GM12801 (cell line): ENCODE measurements around the gene ARGLU1.

Experiments used
- CTCF ChIP-seq: IDR thresholded peaks from one replicate; pipeline ENCODE4 v1.5.1; 2011; ENCODE audit warnings: control low read depth; ENCODE audit not compliant: insufficient read length; ENCODE audit errors: extremely low read depth

The ARGLU1 gene

DNA sequence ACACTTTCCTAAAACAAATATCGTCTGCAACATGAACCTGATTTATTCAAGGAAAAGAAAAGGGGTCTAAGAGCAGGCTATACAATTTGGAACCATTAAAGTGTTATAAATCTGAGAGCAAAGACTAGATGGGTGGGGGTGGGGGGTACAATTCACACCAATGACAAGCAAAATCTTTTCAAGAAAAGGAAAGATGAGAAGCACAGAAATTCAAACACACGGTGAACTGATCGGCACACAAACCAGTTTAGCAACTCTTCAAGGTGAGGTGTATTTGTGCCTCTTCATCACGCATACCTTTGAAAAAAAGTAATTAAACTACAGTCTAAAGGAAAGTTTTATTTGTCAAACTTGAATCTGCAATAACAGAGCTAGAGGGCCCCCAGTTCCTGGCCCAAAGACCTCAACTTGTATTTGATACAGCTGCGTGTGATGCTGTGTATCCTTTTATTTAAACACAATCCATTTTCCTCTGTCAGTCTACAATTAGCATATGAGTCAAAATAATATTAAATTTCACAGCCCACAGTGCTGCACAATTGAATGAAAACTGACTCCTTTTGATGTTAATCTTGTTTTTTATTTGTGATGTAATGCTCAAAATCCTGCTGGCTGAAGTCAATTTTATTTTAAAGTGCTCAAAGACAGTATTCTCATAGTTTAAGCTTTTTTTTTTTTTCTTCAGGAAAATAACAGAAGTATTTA is 46.7 kb downstream of the ARGLU1 start:
- TF ChIP-seq CTCF: no peak

DNA sequence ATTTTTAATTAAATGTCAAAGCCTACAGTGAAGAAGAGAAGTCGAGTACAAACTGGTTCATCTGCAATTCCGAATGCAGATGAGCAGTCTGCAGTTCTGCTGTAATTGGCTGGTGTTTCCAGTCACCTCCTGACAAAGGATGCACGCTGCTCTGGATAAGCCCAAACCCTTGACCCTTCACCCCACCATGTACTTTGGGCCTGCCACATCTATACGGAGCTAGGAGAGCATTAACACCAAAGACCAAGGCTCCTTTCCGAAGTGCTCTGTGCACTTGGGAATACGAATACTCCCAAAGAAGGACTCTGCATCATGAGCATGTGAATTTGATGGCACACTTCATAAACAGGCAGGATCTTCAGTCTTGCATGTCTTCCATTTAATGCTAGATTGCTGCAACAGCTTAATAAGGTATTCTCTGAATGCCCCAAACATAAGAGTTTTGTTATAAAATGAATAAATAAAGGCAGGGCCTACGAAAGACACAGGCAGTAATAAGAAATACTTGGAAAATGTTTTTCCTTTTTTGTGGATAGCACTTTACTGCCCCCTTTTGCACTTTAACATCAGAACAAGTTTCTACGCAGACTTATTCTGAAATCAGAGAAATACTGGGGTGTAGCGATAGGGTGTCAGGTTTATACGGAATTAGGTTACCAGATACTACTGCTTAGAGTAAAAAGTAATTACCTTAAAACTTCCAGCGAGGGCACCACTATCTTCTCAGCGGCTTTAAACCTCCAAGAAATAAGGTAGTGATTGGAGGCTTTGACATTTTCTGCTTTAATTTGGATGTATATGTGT is 47.5 kb downstream of the ARGLU1 start:
- no peak for TF ChIP-seq CTCF

DNA sequence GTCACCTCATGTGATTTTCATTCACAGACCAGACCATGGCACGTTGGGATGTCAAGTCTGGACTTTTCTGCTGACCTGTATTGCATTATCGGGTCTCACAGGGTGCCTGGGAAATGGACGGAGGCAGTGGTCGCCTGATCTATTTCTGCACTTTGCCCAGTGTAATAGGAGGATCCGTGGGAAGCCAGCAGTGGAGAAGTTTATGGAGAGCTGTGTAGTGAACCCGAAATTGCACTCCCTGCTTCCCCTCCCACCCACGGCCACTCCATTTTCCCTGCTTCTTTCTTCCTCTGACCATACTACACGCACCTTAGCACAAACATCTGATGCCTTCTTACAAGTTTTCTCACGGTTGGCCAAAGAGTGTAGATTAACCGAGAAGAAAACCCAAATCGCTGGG is 49.4 kb downstream of the ARGLU1 start:
- no peak for TF ChIP-seq CTCF

DNA sequence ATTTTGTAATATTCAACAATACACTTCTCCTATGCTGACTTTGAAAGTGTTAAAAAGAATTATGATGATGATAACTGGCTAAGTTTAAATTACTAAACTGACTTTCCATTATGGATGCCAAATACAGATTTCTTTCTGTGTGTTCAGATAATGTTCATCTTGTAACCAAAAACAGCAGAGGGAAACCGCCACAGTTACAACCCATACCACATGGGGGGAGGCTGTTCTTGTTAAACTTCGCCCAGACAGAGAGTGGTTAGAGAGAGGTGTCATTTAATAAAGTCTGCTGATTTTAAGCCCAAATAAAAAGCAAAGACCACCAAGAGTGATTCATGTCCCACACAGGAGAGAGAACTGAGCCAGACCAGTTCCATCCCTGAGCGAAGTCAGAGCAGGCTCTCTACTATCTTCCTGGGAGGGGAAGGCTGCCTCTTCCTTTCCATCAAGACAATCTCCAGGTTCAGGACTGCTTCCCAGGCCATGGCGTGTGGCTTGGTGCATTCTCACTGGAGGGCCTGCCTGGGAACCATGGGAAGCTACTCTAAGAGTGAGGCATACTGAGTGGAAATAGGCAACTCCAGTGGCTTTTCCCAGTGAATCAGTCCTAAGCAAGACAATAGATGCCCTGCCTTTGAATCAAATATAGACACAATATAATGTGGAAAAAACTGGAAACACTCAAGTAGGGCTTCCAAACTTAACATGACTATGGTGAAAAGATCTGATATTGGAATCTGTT is 50.7 kb downstream of the ARGLU1 start:
- TF ChIP-seq CTCF: no peak

- TF ChIP-seq CTCF: no peak
These were observed 52.2 kb downstream of the ARGLU1 start for GRCh38 chr13:106515635-106516254.

DNA sequence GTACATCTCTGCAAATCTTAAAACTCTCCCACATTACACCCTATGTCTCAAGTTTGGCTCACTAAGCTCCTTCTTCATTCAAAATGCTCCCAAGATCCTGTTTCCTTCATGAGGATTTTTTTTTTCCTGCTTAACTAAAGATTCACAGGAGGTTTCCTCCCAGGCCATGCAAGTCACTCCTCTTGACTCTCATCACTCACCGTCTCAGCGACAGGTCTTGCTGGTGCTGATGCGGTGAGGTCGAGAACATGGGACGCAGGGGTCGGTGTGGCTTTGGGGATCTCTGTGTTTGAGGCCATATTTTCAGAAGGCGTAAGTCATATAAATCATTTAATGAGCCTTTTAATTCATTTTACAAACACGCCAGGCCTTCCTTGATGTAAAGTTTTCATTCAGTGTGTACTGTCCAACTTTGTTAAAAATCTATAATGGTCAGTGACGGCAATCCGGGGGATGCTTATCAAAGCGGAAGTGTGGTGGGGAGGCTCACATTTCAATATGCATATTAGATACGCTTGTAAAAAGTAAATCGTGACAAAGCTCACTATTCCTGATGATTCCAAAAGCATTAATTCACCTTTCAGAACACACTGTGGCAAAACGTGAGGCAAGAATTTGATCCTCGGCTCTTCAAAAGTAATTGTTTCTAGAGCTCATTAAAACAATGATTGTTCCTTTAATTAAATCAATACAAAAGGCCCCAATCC is 52.9 kb downstream of the ARGLU1 start:
- TF ChIP-seq CTCF: no peak
